ENCODE results near the gene C11orf97.

DNA sequence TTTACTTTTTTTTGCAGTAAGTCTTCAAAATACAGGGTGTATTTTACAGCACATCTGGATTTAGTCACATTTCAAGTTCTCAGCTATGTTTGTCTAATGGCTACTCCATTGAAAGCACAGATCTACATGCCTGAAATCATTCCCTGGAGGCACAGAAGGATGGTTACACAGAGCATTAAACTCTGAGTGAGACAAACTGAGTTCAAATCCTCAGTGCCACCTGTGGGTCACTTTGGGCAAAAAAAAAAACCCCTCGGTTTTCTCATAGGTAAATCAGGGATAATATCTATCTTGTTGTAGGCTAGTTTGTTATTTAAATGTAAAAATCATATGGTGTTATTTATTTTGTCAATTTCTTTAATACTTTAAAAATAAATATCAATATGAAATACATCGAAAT is 10.7 kb upstream of the C11orf97 start:
- TF ChIP-seq POLR2AphosphoS5 (IDR thresholded peaks at IDR 0.05; ENCODE audit: low read depth, low read length) (no peak), REL (CRISPR knock-in tag; conservative IDR thresholded peaks at IDR 0.05) (no peak), ZNF253 (CRISPR knock-in tag; IDR thresholded peaks at IDR 0.05; ENCODE audit: borderline replicate concordance) (no peak), FOSL1 (CRISPR knock-in tag; IDR thresholded peaks at IDR 0.05; ENCODE audit: borderline replicate concordance) (no peak), GLI4 (CRISPR knock-in tag; IDR thresholded peaks at IDR 0.05; ENCODE audit: borderline replicate concordance) (no peak)
- TF ChIP-seq, protein P1, sequence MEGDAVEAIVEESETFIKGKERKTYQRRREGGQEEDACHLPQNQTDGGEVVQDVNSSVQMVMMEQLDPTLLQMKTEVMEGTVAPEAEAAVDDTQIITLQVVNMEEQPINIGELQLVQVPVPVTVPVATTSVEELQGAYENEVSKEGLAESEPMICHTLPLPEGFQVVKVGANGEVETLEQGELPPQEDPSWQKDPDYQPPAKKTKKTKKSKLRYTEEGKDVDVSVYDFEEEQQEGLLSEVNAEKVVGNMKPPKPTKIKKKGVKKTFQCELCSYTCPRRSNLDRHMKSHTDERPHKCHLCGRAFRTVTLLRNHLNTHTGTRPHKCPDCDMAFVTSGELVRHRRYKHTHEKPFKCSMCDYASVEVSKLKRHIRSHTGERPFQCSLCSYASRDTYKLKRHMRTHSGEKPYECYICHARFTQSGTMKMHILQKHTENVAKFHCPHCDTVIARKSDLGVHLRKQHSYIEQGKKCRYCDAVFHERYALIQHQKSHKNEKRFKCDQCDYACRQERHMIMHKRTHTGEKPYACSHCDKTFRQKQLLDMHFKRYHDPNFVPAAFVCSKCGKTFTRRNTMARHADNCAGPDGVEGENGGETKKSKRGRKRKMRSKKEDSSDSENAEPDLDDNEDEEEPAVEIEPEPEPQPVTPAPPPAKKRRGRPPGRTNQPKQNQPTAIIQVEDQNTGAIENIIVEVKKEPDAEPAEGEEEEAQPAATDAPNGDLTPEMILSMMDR (CRISPR knock-in tag; IDR thresholded peaks at IDR 0.05), result no peak
- TF ChIP-seq, protein P2, sequence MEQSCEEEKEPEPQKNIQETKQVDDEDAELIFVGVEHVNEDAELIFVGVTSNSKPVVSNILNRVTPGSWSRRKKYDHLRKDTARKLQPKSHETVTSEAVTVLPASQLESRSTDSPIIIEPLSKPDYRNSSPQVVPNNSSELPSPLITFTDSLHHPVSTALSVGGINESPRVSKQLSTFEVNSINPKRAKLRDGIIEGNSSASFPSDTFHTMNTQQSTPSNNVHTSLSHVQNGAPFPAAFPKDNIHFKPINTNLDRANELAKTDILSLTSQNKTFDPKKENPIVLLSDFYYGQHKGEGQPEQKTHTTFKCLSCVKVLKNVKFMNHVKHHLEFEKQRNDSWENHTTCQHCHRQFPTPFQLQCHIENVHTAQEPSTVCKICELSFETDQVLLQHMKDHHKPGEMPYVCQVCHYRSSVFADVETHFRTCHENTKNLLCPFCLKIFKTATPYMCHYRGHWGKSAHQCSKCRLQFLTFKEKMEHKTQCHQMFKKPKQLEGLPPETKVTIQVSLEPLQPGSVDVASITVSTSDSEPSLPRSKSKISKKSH (CRISPR knock-in tag; IDR thresholded peaks at IDR 0.05; ENCODE audit: borderline replicate concordance), result no peak

Measured in HepG2 (cell line).